Activated CD8-positive, alpha-beta memory T cell treated with anti-CD3 and anti-CD28 coated beads, Interleukin-2, amount 50 U/mL, for 1 hour (primary cell): ENCODE results near the gene MINDY1.

Experiments used
- DNase-seq: peaks from one replicate; pipeline ENCODE4 v3.0.0-alpha.2; 2020; ENCODE audit errors: extremely low read depth

The MINDY1 gene

GRCh38 chr1:150985179-150985825 is 21.4 kb downstream of the MINDY1 start:
- DNase-seq: no peak

GRCh38 chr1:150981805-150982712 is 24.6 kb downstream of the MINDY1 start, which contains the start of gene ANXA9:
Gene ANXA9, plus strand, starts transcription at chr1:150982292. Its CDS starts 814 bp downstream, at chr1:150983106.
- DNase-seq: no peak

- DNase-seq: no peak
Measured at GRCh38 chr1:150981177-150981804, 25.4 kb downstream of the MINDY1 start.

GRCh38 chr1:150979092-150980056 is 27.3 kb downstream of the MINDY1 start:
- peak; percentile 71 for DNase-seq

- DNase-seq: no peak
Measured at GRCh38 chr1:150976879-150977694, 29.6 kb downstream of the MINDY1 start.

- DNase-seq: no peak
Measured at GRCh38 chr1:150976401-150976821, 30.3 kb downstream of the MINDY1 start.

- DNase-seq: no peak
Measured at GRCh38 chr1:150974580-150975478, 31.9 kb downstream of the MINDY1 start, which contains the start of gene CERS2. Gene CERS2, minus strand, starts transcription at chr1:150974835. Its CDS starts 5,745 bp downstream, at chr1:150969090.

- DNase-seq: no peak
Measured at GRCh38 chr1:150973836-150974579, 32.7 kb downstream of the MINDY1 start.

GRCh38 chr1:150973258-150973835 is 33.4 kb downstream of the MINDY1 start:
- DNase-seq: no peak

GRCh38 chr1:150972417-150972940 is 34.2 kb downstream of the MINDY1 start:
- DNase-seq: no peak

GRCh38 chr1:150971583-150972416 is 34.9 kb downstream of the MINDY1 start:
- no peak for DNase-seq

- no peak for DNase-seq
Measured at GRCh38 chr1:150970808-150971582, 35.7 kb downstream of the MINDY1 start.

GRCh38 chr1:150969626-150970025 is 37.1 kb downstream of the MINDY1 start:
- DNase-seq: no peak

GRCh38 chr1:150968491-150968890 is 38.2 kb downstream of the MINDY1 start:
- no peak for DNase-seq

- no peak for DNase-seq
Measured at GRCh38 chr1:150967936-150968335, 38.8 kb downstream of the MINDY1 start.

GRCh38 chr1:150966011-150966410 is 40.7 kb downstream of the MINDY1 start:
- DNase-seq: no peak
